HEK293T (cell line): ENCODE results near the gene LGALS12.

Experiments
- BHLHE40 ChIP-seq: fragments of 450-650 bp; IDR thresholded peaks from 2 replicates; pipeline ENCODE4 v1.6.1; 2016; ENCODE audit warnings: mild to moderate bottlenecking, moderate library complexity, borderline replicate concordance
- CTBP1 ChIP-seq: fragments of 450-650 bp; IDR thresholded peaks from 2 replicates; pipeline ENCODE4 v1.6.1; 2016; ENCODE audit warnings: borderline replicate concordance
- ELF4 ChIP-seq: fragments of 450-650 bp; IDR thresholded peaks from 2 replicates; pipeline ENCODE4 v1.6.1; 2017; ENCODE audit warnings: antibody characterized with exemption
- FOXK2 ChIP-seq: fragments of 450-650 bp; IDR thresholded peaks from 2 replicates; pipeline ENCODE4 v1.6.1; 2016; ENCODE audit warnings: mild to moderate bottlenecking
- FOXM1 ChIP-seq: fragments of 450-650 bp; IDR thresholded peaks from 2 replicates; pipeline ENCODE4 v1.6.1; 2017; ENCODE audit warnings: mild to moderate bottlenecking, borderline replicate concordance
- LEF1 ChIP-seq: fragments of 450-650 bp; IDR thresholded peaks from 2 replicates; pipeline ENCODE4 v1.6.1; 2017; ENCODE audit warnings: mild to moderate bottlenecking, borderline replicate concordance
- NFRKB ChIP-seq: fragments of 450-650 bp; IDR thresholded peaks from 2 replicates; pipeline ENCODE4 v1.6.1; 2016; ENCODE audit warnings: mild to moderate bottlenecking, moderate library complexity
- SP1 ChIP-seq: fragments of 450-650 bp; IDR thresholded peaks from 2 replicates; pipeline ENCODE4 v1.6.1; 2017
- SUZ12 ChIP-seq: fragments of 450-650 bp; IDR thresholded peaks from 2 replicates; pipeline ENCODE4 v1.6.1; 2016; ENCODE audit warnings: mild to moderate bottlenecking
- TARDBP ChIP-seq: fragments of 450-650 bp; IDR thresholded peaks from 2 replicates; pipeline ENCODE4 v1.6.1; 2016

- no peak for TF ChIP-seq FOXM1
- no peak for TF ChIP-seq FOXK2
- no peak for TF ChIP-seq ELF4
- no peak for TF ChIP-seq BHLHE40
- no peak for TF ChIP-seq TARDBP
- TF ChIP-seq LEF1: no peak
- no peak for TF ChIP-seq SP1
- no peak for TF ChIP-seq NFRKB
- TF ChIP-seq CTBP1: no peak
- no peak for TF ChIP-seq SUZ12
Measured at GRCh38 chr11:63490551-63491239, 15.2 kb upstream of the LGALS12 start, which contains the start of gene PLAAT5.
